Duodenal mucosa (tissue), 2 donors: ENCODE measurements around the gene ANAPC5.

ENCODE experiments used
- H3K27ac ChIP-seq: one replicate; pipeline ENCODE4 v1.7.0; 2013; ENCODE audit warnings: low read depth, low read length
- H3K27me3 ChIP-seq, 2 donors: one replicate each; pipeline ENCODE4 v1.7.0; 2013; ENCODE audit warnings: low read length in 2 of 2, control low read depth in 1 of 2; ENCODE audit not compliant: insufficient read depth in 2 of 2, control insufficient read depth in 1 of 2
- H3K36me3 ChIP-seq, 2 donors: one replicate each; pipeline ENCODE4 v1.7.0; 2013; ENCODE audit warnings: low read length in 2 of 2, control low read depth in 1 of 2; ENCODE audit not compliant: insufficient read depth in 2 of 2, control insufficient read depth in 1 of 2
- H3K4me1 ChIP-seq, 2 donors: one replicate each; pipeline ENCODE4 v1.7.0; 2013; ENCODE audit warnings: low read length in 2 of 2, control low read depth in 1 of 2; ENCODE audit not compliant: insufficient read depth in 2 of 2, control insufficient read depth in 1 of 2
- H3K4me3 ChIP-seq, 2 donors: one replicate each; pipeline ENCODE4 v1.7.0; 2013; ENCODE audit warnings: low read length in 2 of 2, low read depth in 1 of 2
- H3K9ac ChIP-seq, 2 donors: one replicate each; pipeline ENCODE4 v1.7.0; 2013; ENCODE audit warnings: low read length in 2 of 2, low read depth in 1 of 2
- H3K9me3 ChIP-seq, 2 donors: one replicate each; pipeline ENCODE4 v1.7.0; 2013; ENCODE audit warnings: low read length in 2 of 2, control low read depth in 1 of 2; ENCODE audit not compliant: control insufficient read depth in 1 of 2

ANAPC5 gene

GRCh38 chr12:121263206-121263935, 88.8 kb downstream of the ANAPC5 start:
- Histone ChIP-seq H3K27me3 (no peaks in the 10 kb centered on the region), H3K36me3 (peaks cover 25 to 74% of the 10 kb centered on the region in 2 donors), H3K4me1 (no peaks in the 10 kb centered on the region), H3K27ac (no peak overlapping the region), H3K9me3 (no peaks in the 10 kb centered on the region), H3K9ac (no peak overlapping the region), H3K4me3 (no peak overlapping the region)

GRCh38 chr12:121261398-121261797, 90.8 kb downstream of the ANAPC5 start:
- Histone ChIP-seq H3K4me3 (no peak overlapping the region), H3K27me3 (no peaks in the 10 kb centered on the region), H3K27ac (no peak overlapping the region), H3K36me3 (peaks cover 25 to 67% of the 10 kb centered on the region in 2 donors), H3K4me1 (no peaks in the 10 kb centered on the region), H3K9ac (no peak overlapping the region), H3K9me3 (no peaks in the 10 kb centered on the region)

GRCh38 chr12:121260091-121260490, 92.1 kb downstream of the ANAPC5 start:
- Histone ChIP-seq H3K27ac (no peak overlapping the region), H3K9me3 (no peaks in the 10 kb centered on the region), H3K36me3 (peaks cover 25 to 63% of the 10 kb centered on the region in 2 donors), H3K27me3 (no peaks in the 10 kb centered on the region), H3K9ac (no peak overlapping the region), H3K4me3 (no peak overlapping the region), H3K4me1 (no peaks in the 10 kb centered on the region)

- H3K9me3 ChIP-seq = no peaks in the 10 kb centered on the region
- peaks cover 23 to 69% of the 10 kb centered on the region in 2 donors for H3K36me3 ChIP-seq
- no peak overlapping the region for H3K4me3 ChIP-seq
- no peak overlapping the region for H3K9ac ChIP-seq
- no peak overlapping the region for H3K27ac ChIP-seq
- no peaks in the 10 kb centered on the region for H3K27me3 ChIP-seq
- no peaks in the 10 kb centered on the region for H3K4me1 ChIP-seq
Measured at GRCh38 chr12:121259074-121259473, 93.1 kb downstream of the ANAPC5 start.
